WTC11 (cell line): Measurements from ENCODE around the gene NAV2.

Experiments
- CBFB ChIP-seq: sonication (generic); formaldehyde crosslinking; IDR thresholded peaks from 2 replicates; pipeline ENCODE4 v1.8.1; 2022; ENCODE audit warnings: mild to moderate bottlenecking, low read depth, missing genetic modification reagents
- CTCF ChIP-seq: fragments of 200-600 bp; IDR thresholded peaks from 2 replicates; pipeline ENCODE4 v1.8.0; 2022; ENCODE audit warnings: antibody characterized with exemption
- EMX1 ChIP-seq: fragments of 250-450 bp; sonication (Bioruptor Pico); IDR thresholded peaks from 2 replicates; pipeline ENCODE4 v1.8.0; 2021; ENCODE audit warnings: mild to moderate bottlenecking
- SP1 ChIP-seq: sonication (generic); formaldehyde crosslinking; conservative IDR thresholded peaks from 2 replicates; pipeline ENCODE4 v1.8.1; 2022; ENCODE audit warnings: missing genetic modification reagents

- no peak for TF ChIP-seq EMX1 (CRISPR knock-in tag)
- TF ChIP-seq CTCF: no peak
- TF ChIP-seq SP1 (CRISPR knock-in tag): no peak
- TF ChIP-seq CBFB (CRISPR knock-in tag): no peak
Measured at GRCh38 chr11:19769820-19770219, 57.2 kb downstream of the NAV2 start.
